ENCODE measurements around the gene SHISAL2A.

SHISAL2A gene

DNA sequence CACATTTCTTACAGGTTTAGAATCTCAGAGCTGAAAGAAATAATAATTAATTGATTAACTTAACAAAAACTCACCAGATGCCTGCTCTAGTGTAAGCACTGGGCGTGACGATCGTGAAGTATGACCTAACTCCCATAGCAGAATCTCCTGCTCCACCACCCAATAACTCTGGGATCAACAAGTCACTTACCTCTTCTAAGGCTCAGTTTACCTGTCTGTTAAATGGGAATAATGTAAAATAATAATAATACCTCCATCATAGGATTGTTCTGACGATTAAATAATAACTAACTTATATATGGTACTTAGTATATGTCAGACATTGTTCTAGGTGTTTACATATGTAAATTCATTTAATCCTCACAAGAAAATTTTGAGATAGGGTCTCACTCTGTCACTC, 40.5 kb downstream of the SHISAL2A start:
- H3K9me3 ChIP-seq (ENCODE audit: control insufficient read depth, insufficient read depth, low read length), result no peaks in the 10 kb centered on the region
- H4K20me1 ChIP-seq (ENCODE audit: control insufficient read depth, insufficient read depth, low read depth, low read length), result no peaks in the 10 kb centered on the region
- no peak overlapping the region for H3K27ac ChIP-seq (ENCODE audit: low read depth, low read length)
- H3K4me2 ChIP-seq (ENCODE audit: low read length), result no peak overlapping the region
- TF ChIP-seq CTCF (IDR thresholded peaks at IDR 0.05; ENCODE audit: low read depth, low read length, poor library complexity, severe bottlenecking) (no peak), EZH2phosphoT487 (IDR thresholded peaks at IDR 0.05; ENCODE audit: borderline replicate concordance, low read length) (no peak)
- H3K27me3 ChIP-seq (ENCODE audit: control insufficient read depth, low read length), result no peaks in the 10 kb centered on the region
- no peaks in the 10 kb centered on the region for H3K36me3 ChIP-seq (ENCODE audit: control insufficient read depth, low read length)
- H3K4me3 ChIP-seq (ENCODE audit: low read length), result no peak overlapping the region
- no peaks in the 10 kb centered on the region for H3K9me2 ChIP-seq (replicated peaks; ENCODE audit: control insufficient read depth, low read length)
- no peaks in the 10 kb centered on the region for H3K79me2 ChIP-seq (ENCODE audit: control insufficient read depth, low read length)
- H3K4me1 ChIP-seq (ENCODE audit: control insufficient read depth, low read length), result peaks cover 4% of the 10 kb centered on the region; the same call in 1 of the 2 replicates
- H3F3A ChIP-seq (ENCODE audit: control insufficient read depth, insufficient read depth), result no peaks in the 10 kb centered on the region

- H3F3A ChIP-seq (ENCODE audit: control insufficient read depth, insufficient read depth), result no peaks in the 10 kb centered on the region
Measured at GRCh38 chr1:52674497-52675384, 41.8 kb downstream of the SHISAL2A start.

GRCh38 chr1:52676249-52676903, 43.4 kb downstream of the SHISAL2A start:
- no peak for TF ChIP-seq EZH2phosphoT487 (IDR thresholded peaks at IDR 0.05; ENCODE audit: borderline replicate concordance, low read length)
- TF ChIP-seq CTCF (IDR thresholded peaks at IDR 0.05; ENCODE audit: low read depth, low read length, poor library complexity, severe bottlenecking), result no peak
- no peaks in the 10 kb centered on the region for H3F3A ChIP-seq (ENCODE audit: control insufficient read depth, insufficient read depth)
- H3K9me3 ChIP-seq (ENCODE audit: control insufficient read depth, insufficient read depth, low read length), result no peaks in the 10 kb centered on the region
- H3K9me2 ChIP-seq (replicated peaks; ENCODE audit: control insufficient read depth, low read length), result no peaks in the 10 kb centered on the region
- no peak overlapping the region for H3K4me3 ChIP-seq (ENCODE audit: low read length)
- no peaks in the 10 kb centered on the region for H3K79me2 ChIP-seq (ENCODE audit: control insufficient read depth, low read length)
- no peak overlapping the region for H3K27ac ChIP-seq (ENCODE audit: low read depth, low read length)
- H3K4me1 ChIP-seq (ENCODE audit: control insufficient read depth, low read length), result peaks cover 4% of the 10 kb centered on the region; the same call in 1 of the 2 replicates
- H4K20me1 ChIP-seq (ENCODE audit: control insufficient read depth, insufficient read depth, low read depth, low read length), result no peaks in the 10 kb centered on the region
- no peak overlapping the region for H3K4me2 ChIP-seq (ENCODE audit: low read length)
- no peaks in the 10 kb centered on the region for H3K27me3 ChIP-seq (ENCODE audit: control insufficient read depth, low read length)
- H3K36me3 ChIP-seq (ENCODE audit: control insufficient read depth, low read length), result no peaks in the 10 kb centered on the region

More at GRCh38 chr1:52674497-52675384, 41.8 kb downstream of the SHISAL2A start:
- Histone ChIP-seq H3K9me3 (ENCODE audit: control insufficient read depth, insufficient read depth, low read length) (no peaks in the 10 kb centered on the region), H3K4me3 (ENCODE audit: low read length) (no peak overlapping the region), H4K20me1 (ENCODE audit: control insufficient read depth, insufficient read depth, low read depth, low read length) (no peaks in the 10 kb centered on the region), H3K27ac (ENCODE audit: low read depth, low read length) (no peak overlapping the region), H3K36me3 (ENCODE audit: control insufficient read depth, low read length) (no peaks in the 10 kb centered on the region), H3K4me1 (ENCODE audit: control insufficient read depth, low read length) (peaks cover 4% of the 10 kb centered on the region; the same call in 1 of the 2 replicates), H3K27me3 (ENCODE audit: control insufficient read depth, low read length) (no peaks in the 10 kb centered on the region), H3K4me2 (ENCODE audit: low read length) (no peak overlapping the region), H3K9me2 (replicated peaks; ENCODE audit: control insufficient read depth, low read length) (no peaks in the 10 kb centered on the region), H3K79me2 (ENCODE audit: control insufficient read depth, low read length) (no peaks in the 10 kb centered on the region)
- no peak for TF ChIP-seq EZH2phosphoT487 (IDR thresholded peaks at IDR 0.05; ENCODE audit: borderline replicate concordance, low read length)

Data from DOHH2 (cell line).